Renal cortical epithelial cell (primary cell): Measurements from ENCODE around the gene EYA2. TPM values are rescaled to one million over a fixed set of nuclear protein-coding genes. Genes with fewer than 3 reads are reported as not detected.

Source experiments
- DNase-seq: peaks from one replicate; pipeline ENCODE4 v3.0.0-alpha.2; 2011; ENCODE audit warnings: low read depth
- total RNA-seq: library from RNA; depleted of rRNA; stranded (reverse); fragments of >200 nt; gene quantifications from 2 replicates; pipeline ENCODE4 v1.2.3, GENCODE V29; 2014

EYA2 gene
- total RNA-seq, 1 donor from 2014 or later, result not detected

GRCh38 chr20:47108994-47109393, 214.4 kb downstream of the EYA2 start:
- no peak for DNase-seq

- no peak for DNase-seq
Measured at GRCh38 chr20:47110819-47111218, 216.2 kb downstream of the EYA2 start.

GRCh38 chr20:47111576-47111975, 216.9 kb downstream of the EYA2 start:
- DNase-seq, result peak; percentile 13

DNA sequence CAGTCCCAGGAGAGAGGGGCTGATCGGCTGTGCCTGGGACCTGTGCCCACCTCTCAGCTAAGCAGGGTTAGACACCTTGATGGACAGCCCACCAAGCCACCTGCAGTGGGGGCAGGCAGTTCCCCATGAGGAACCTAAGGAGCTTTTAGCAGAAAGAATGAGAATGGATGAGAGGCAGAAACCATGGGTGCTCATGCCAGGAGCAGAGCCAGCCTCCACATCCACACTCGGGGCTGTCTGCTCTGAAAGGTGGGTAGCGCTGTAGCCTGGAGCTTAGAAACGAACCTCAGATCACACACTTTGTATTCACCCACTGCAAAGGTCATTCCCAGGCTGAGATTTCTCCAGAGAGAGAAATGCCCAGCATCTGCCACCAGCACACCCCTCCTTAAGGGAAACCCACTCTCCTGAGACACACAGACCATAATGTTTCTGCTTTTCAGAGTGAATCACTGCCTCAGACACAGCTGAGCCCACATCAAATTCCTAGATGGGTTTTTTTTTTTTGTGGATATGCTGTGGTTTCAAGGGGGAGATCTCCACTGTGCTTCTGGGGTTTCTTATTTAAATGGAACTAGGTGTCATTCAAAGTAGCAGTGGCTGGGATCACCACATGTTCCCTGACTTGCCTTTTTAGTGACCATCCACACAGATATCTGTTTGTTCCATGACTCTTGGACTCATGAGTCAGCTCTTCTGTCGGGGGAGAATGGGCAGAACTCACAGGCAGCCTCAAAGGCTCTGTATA, 218.9 kb downstream of the EYA2 start:
- DNase-seq, result peak; percentile 82

DNA sequence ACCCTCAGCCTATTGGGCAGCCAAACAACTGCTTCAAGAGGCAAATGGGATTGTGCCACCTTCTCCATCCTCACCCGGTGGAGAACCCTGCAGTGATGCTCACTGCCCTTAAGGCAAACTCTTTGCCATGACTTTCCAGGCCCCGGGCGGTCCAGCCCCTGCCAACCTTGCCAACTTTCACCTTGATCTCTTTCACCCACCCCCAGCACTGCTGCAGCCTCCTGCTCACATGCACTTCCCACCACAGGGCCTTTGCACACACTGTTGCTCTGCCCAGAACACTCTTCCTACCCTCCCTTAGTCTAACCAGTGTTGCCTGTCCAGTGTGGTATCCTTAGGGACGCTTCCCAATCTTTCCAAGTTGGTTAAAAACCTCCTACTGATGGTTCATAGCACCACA, 221.1 kb downstream of the EYA2 start:
- DNase-seq, result no peak

DNA sequence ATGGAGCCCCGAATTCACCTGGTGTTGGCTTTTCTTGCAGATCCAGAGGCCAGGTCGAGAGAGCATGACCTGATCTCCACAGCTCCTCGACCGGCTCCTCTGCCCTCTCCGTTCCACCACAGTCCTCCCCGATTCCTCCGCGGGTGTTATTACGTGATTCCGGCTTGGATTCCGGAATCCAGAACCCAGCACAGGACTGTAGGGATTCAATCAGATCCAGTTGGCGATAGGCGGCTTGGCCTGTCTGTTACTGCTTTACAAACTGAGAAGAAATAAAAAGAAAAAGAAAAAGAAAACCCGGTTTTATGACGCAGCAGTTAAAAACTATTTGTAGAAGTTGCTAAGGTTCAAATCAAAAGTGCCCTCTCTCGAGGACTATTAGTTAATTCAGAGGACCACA, 222.7 kb downstream of the EYA2 start:
- no peak for DNase-seq

GRCh38 chr20:47117773-47118172, 223.1 kb downstream of the EYA2 start:
- DNase-seq, result no peak

GRCh38 chr20:47118206-47118605, 223.6 kb downstream of the EYA2 start:
- DNase-seq, result no peak

DNA sequence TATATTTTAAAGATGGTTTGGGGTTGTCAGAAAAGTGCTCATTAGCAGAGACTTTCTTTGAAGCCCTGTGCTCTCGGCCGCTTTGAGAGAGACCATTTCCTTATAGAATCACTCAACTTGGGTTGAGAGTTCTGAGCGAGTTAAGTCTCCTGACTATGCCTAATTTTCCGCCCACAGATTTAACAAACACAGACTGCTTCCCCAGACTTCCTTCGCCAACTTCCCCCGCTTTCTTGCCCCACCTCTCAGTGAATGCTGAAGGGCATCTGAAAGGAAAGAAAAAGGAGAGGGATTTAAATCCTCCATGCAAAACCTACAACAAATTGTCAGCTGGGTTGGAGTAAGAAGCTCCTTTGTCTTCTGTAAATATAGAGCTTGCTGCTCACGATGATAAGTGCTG, 224.0 kb downstream of the EYA2 start:
- no peak for DNase-seq

GRCh38 chr20:47120346-47120936, 225.8 kb downstream of the EYA2 start:
- no peak for DNase-seq

DNA sequence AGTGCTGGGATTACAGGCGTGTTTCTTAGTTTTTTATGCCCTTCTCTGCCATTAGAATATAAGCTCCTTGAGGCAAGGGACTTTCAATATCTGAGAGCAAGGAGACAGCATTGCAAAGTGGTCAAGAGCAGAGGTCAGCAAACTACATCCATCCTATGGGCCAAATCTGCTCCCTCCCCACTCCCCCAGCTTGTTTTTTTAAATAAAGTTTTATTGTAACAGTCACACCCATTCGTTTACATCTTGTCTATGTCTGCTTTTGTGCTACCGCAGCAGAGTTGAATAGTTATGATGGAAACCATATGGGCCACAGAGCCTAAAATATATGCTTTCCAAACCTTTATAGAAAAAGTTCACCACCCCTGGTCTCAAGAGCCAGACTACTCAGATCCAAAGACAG, 227.9 kb downstream of the EYA2 start:
- no peak for DNase-seq

DNA sequence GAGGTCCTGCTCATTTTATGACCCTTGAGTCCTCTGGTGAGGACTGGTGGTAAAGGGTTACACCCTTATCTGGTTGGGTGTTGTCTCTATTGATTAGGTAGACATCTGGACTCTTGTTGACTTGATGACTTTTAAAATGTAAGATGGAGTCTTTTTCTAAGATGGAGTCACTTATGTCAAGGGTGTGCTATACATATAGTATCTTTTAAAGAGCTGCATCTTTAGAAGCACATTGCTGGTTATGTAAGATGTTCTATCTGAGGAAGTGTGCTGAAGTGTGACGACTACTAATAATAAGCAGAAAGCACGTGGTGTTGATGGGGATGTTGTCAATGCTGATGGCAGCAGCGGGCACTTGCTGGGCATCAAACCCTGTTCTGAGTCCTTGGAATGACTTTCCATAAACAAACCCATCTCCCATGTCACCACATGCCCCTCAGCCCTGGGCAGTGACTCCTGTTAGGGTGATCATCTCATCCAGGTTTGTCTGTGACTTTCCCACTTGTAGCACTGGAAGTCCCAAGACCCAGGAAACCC, 229.6 kb downstream of the EYA2 start:
- peak; percentile 38 for DNase-seq

- peak; percentile 82 for DNase-seq
Measured at GRCh38 chr20:47125508-47125757, 230.8 kb downstream of the EYA2 start.

DNA sequence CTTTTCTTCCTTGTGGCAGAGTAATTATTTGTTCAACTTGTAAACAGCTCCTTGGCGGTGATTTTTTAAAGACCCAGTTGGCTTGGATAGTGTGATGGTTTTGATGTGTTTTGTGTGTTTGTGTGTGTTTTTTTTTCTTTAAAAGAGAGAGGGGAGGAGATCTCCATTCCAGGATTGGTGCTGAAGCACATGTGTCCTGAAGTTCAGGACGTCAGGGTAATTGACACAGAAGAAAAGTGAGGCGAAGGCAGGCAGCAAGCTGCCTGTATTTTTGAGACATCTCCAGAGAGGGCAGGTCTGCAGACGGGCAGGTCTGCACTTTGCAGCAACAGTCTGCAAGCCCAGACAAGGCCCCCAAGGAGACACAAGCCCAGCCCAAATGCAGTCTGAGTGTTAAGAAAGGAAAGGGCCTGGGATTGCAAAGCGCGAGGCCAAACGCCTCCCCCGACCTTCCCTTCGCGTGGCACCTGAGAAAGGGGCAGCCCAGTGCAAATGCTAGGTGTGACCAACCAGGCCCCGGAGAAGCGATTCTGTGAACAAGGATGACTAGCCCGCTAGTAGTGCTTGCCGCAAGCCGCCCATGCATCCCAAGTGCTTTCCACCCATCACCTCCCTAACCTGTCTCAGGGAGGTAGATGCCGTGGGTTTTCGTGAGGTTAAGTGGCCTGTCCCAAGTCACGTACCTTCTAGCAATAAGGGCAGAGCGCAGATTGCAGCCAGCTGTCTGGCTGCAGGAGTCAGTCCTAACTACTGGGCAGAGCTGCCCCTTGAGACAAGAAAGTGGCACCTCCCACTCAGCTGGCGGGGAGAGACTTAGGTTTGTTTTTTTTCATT, 231.3 kb downstream of the EYA2 start:
- DNase-seq, result no peak

DNA sequence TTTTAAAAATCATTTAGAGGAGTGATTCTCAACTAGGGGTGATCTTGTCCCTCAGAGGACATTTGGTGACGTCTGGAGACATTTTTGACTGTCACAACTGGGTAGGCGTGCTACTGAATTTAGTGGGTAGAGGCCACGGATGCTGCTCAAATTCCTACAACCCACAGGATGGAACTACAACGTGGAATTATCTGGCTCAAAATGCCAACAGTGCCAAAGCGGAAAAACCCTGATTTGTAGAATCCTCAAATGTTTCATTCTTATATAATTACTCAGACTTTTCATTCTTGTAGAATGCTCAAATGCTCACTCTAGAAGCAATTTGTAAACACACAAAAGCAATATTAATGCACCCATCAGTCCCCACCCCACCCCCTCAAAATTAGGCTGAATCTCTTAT, 232.1 kb downstream of the EYA2 start:
- DNase-seq, result peak; percentile 78

- DNase-seq, result no peak
Measured at GRCh38 chr20:47127546-47127945, 232.9 kb downstream of the EYA2 start.

DNA sequence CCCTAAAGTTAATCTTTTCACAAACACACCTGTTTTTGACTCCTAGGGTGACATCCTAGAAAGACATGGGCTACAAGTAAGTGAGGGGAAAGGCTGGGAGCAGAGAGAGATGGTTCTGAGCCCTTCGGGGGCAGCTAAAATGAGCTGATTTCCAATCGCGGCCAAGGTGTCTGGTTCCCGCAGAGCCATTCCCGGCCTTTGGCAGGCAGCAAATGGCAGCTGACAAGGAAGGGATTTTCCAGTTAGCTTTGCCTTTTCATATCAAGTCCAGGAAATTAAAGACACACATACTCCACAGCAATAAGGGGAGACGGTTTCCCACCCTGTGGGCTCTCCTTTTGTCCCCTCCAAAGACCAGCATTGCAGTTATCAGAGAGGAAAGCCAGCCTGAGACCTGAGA, 233.4 kb downstream of the EYA2 start:
- no peak for DNase-seq

- DNase-seq, result no peak
Measured at GRCh38 chr20:47129306-47129705, 234.7 kb downstream of the EYA2 start.

DNA sequence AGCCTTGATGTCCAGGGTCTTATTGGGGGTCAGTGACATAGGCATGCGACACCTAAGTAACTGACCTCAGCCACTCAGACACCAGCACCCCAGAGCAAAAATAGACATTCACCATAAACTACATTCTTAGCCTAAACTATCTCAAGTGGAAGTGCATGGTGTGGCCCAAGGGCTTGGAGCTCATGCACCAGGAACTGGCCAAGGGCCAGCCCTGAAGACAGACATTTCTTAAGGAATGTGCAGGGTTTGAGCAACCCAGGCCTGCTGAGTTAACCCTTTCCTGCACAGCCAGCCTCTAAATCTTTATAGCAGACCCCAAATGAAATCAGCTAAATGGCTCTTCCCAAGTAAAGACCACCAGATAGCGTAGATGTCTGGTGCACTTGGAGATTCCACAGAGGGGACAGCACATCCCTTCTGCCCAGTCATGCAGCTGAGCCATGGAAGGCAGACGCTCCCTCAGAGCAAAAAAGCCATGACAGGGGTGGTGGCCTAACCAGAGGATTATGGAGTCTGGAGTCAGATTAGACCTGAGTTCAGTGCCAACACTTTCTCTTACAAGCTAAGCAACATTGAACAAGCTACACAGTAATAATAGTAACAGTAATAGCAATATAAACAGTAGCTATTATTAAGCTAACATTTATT, 239.3 kb downstream of the EYA2 start:
- peak; percentile 66 for DNase-seq

GRCh38 chr20:47136782-47137181, 242.1 kb downstream of the EYA2 start:
- no peak for DNase-seq

DNA sequence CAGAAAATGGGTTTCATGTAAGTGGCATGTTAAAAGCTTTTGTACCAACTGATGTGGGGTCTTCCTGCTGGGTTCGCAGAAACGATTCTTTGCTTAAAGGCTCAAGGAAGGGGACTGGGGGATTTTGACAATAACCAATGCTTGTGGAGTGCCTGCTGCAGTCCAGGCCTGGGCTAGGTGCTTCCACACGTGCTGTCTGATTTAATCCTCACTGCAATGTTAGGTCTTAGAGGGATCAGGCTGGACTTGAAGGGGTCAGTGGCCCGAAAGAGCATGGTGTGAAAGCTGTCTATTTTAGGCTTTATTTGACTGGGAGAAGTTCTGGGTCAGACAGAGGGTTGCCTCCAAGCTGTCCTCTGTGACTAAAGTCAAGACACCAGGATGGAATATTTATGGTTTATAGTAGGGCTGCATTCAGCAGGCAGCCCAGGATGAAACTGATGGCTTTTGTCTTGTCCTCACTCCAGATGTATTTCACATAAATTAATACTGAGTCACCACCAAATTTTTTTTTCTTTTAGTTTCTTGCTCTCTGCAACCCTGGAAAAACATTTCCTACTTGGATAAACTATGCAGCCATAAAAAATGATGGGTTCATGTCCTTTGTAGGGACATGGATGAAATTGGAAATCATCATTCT, 242.7 kb downstream of the EYA2 start:
- DNase-seq, result no peak
